UCSD-AML1 (cell line): ENCODE data around the gene DQX1.

Experiments
- DNase-seq: peaks from one replicate; lab custom pipeline; 2025; ENCODE audit not compliant: unreplicated experiment; lab: John Stamatoyannopoulos, UW

Gene DQX1

DNA sequence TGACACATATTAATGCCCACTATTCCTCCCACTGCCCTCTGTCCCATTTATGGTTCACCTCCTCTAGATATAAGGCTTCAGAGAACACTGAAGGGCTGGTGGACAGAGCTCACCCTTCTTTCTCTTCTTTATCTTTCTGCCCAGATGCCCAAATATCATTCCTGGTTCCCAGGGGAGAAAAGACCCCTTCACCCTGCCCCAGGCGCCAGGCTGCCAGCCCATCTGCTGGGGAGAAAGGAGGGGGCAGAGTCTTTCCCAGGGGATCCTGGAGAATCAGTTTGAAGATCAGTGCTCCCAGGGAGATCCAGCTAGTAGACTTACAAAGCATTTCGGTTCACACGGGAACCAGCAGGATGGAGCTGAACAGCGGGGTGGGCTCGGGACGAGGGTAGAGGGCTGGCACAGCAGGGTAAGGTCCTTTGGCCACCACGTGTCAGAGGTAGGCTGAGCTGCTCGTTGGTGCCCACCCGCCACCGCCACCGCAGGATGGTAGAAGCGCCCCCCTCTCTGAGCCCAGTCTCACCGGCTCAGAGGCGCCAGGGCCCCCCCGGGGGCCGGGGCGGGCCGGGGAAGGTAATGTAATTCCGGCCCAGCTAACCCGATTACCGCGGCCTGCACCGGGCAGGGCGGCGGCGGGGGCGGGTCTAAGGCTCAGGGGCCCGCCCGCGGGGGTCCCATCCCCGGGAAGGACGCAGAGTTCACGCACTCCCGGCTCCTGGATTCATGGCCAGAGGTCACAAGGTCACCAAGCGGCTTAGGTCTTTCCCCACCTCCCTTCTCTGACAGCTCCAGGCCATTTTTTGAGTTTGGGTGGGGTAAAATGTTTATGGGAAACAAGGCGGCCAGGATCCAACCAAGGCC, 13.1 kb downstream of the DQX1 start:
- no peak for DNase-seq

DNA sequence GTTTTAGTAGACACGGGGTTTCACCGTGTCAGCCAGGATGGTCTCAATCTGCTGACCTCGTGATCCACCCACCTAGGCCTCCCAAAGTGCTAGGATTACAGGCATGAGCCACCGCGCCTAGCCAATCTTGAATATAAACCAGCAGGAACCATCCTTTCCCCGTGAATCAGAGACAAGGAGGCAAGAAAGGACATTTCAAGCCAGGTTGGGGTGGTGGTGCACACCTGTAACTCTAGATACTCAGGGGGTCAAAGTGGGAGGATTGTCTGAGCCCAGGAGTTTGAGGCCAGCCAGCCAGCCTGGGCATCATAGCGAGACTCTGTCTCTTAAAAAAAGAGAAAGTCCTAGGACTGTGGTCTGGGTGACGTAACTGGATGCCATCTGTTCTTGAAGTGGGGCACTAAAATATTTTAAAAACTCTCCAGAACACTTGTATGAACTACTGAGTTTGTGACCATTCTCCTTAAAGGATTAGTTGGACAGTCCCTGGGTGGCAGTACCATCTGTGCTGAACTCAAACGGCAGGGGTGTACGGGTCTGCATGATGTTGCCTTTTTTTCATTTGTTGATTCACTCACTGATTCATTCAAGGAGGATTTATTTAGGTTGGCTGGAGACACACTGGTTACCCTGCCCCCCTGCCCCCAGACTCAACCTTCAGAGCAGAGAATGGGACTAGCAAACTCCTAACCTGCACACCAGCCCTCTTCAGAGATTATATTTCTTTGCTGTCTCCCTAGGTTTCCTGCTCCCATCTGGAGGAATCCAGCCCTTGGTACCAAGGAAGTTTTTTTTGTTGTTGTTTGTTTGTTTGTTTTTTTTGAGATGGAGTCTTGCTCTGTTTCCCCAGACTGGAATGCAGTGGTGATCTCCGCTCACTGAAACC, 14.7 kb downstream of the DQX1 start:
- DNase-seq, result no peak

DNA sequence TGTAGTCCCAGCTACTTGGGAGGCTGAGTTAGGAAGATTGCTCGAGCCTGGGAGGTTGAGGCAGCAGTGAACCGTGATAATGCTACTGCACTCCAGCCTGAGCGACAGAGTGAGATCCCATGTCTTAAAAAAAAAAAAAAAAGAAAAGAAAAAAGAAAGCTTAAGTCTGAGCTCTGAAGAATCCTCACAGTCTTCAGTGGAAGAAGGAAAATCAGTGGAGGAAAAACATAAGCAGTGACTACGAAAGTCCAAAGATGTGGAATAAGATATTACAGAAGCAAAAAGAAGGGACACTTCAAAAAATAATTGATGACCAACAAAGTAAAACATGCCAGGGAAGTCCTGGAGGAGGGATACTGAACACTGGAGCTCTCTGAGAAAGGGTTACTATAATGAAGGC, 15.8 kb downstream of the DQX1 start:
- DNase-seq, result no peak

DNA sequence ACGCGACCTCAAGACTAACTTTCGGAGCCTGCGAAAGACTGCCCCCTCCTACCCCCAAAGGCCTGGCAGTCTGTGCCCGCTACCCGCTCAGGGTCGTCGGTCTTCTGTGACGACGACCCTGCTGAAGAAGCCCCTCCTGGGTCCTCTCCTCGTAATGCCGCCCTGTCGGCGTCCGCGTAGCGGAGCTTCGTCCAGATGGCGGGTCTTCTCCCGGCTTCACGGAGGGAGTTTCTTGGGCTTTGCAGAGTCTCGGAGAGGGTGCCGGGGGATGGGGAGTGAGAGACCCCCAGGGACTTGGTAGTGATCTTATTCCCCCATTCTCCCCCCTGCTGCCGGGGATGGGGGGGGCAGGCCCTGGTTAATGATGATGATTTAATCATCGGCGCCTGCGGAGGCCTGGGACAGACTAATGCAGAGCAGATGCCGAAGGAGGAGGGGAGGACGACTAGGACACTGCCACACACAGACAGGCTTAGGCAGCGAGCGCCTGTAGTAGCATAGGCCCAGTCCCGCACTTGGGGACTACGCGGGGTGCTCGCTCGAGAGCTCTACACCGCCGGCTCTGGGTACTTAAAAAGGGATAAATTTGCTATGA, 18.0 kb downstream of the DQX1 start:
- no peak for DNase-seq

DNA sequence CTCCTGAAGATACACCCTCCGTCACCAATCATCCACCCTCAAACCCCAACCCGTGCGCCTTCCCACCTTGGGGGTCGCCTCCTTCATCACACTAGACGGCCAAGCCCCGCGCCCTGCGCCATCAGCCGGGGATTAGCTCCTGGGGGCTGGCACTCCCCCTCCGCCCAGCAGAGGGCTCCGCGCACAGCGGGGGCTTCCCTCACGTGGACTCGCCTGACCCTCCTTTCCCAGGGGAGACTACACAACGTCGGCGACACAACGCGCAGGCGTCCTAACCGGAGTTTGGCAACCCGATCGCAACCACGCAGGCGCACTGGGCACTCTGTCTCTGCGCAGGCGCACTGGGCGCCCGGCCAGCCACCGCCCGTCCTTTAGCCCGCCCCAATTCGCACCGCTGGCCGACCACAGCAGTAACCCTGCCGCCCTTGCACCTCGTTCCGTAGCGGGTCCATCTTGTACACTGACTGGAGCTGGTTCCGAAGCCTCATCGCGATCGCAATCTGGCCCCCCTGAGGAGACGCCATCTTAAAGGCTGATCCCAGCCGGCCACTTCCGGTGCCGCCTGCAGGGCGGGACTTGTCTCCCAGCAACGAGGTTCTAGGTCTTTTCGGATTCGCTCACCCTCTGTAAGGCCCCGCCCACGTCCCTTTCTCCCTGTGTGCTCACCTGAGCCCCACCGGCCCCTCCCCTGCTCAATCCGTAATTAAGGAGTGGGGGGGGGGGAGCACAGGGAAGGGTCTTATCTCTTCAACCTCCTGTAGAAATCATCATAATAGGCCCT, 18.7 kb downstream of the DQX1 start, which contains the start of gene PCGF1:
Gene PCGF1, minus strand, starts transcription at position 551 of the 781 bp plus-strand sequence. Its CDS starts 27 bp downstream, at position 524.
- DNase-seq, result peak; percentile 98

DNA sequence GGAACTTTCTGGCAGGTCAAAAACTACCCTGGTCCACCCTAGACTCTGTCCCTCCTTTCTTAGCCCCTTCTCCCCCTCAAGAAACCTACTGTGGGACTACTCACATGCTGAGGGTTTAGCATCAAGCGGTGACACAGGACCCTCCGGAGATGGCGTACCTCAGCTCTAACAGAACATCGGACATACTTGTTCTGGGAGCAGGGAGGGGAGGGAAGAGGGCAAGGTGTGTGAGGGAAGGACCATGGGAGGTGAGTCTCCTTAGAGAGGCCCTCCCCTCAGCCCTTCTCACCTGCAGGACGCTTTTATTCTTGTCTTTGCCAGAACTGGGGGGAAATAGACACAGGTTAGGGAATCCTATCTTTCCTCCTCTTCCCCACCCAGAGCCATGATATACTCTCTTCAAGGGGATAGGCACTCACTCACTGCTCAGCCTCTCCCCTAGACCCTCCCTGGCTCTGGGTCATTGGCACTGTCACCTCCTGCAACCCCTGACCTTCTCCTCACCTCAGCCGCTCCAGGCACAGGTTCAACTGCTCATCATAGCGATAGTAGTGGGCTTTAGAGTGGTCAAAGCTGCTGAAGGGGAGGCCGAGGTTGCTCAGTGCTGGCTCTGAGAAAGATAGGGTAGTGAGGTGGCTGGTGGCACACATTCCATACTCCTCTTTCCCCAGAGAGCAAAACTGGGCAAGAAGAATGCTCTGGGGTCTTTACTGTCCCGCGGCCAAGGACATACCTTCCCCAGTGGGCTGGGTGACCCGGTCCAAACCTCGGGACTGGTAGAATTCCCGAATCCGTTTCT, 20.4 kb downstream of the DQX1 start:
- no peak for DNase-seq

DNA sequence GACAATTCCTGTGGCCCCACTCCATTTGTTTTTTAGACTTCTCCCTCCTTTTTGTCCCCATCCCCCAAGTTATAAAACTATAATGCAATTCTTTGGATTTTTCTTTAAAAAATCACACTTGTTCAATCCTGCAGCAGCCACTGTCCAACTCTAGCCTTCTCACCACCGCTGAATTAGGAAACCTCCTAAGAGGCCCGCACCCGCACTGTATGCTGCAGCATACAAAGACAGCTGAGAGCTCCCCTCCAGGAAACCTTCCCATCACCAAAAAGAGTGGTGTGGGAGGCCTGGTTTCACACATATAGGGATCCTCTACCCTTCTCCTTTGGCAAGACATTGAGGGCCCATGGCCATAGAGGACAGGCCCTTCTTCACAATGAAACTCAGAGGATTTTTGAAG, 21.4 kb downstream of the DQX1 start:
- DNase-seq, result no peak

DNA sequence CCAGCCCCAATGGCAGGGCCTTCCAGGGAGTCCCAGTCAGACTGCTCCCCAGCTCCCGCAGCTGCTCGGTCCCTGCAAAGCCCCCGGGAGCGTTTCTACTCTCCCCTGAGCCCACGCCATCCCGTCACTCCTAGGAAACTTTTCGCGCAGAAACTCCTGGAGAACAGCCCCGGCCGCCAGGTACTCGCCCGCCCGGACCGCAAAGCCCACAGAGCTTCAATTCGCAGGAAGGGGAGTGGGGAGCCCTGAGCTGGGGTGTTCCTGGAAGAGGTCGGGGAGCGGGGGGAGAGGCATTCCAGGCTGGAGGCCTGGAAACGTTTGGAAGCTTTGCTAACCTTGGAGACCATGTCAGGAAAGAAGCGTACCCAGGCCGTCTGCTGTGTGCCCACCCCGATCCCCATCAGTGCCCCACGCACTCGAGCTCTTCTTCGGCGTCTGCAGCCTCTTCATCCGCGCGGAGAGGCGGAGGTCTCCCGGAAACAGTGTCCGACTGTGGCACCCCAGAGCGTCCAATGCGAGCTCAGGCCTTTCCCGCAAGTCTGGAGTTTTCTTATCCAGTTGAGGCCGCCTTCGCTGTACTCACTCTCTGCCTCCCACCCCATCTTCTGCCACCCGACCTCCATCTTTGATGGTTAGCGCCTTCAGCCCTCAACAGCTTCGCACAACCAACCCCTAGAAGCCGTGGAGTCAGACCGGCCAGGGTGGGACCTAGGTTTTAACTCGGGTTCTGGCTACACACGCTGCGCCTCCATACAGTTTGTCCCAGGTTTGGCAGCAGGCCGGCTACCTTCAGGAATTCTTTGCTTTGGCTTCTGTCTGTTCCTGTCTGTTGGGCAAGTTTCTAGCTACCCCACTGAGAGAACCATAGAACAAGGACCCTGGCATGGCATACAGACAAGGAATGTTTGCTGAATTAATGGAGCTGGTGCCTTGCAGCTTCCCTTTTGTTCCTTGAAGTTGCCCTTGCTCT, 22.2 kb downstream of the DQX1 start:
- DNase-seq, result no peak

DNA sequence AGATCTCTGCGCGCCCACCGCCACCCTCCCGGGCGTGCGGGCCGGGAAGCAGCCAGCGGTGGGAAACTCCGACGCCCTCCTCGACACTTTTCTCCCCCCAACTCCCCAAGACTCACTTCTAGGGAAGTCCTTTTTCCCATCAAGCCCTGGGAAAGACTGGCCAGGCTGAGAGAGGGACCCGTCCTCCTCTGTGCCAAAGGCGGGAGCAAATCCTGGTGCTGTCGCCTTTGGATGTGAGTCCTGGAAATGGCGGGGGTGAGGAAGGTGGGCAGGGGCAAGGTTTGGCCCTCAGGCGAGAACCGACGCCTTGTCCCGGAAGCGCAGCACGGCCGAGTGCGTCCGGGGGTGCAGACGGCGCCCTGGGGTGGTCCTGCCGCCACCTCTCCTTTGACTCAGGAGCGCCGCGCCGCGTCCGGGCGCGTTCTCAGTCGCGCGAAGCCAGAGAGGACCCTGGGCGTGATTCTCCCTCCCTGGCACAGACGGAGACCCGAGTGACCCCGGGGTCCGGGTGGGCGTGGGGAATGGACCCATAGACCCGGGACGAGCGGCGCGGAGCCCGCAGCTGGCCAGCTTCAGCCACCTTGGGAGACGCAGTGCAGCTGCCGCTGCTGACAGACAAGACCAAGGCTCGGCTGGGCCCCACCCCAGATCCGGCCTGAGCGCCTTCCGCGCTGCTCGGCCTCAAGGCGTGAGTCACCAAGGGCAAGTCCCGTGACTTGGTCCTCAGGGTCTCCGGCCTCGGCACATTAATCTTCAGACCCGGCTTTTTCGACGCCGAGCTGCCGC, 23.1 kb downstream of the DQX1 start:
- DNase-seq, result peak; percentile 86

DNA sequence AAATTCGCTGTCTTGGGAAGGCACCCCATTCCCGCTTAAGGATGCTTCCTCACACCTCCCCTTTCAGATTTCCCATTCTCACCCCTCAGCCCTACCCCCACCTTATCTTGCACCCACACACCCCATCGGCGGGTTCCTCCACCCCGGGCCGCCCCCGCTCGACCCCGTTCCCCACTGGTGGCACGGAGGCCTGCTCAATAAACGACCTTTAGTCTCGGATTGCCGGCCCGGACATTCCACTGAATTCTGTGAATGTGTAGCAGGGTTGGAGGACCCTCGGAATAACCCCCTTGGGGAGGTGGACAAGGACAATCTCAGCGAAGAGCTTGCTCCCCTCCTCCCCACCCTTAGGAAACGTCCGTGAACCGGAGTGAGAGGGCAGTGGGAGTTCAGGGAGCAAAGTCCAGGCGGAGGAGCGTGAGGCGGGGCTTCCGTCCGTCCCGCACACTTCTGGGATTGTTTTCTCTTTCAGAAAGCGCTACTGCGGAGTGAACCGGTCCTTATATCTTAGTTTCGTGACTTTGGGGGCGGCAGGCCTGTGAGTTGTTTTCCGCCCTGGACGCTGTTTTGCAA, 23.8 kb downstream of the DQX1 start:
- no peak for DNase-seq

DNA sequence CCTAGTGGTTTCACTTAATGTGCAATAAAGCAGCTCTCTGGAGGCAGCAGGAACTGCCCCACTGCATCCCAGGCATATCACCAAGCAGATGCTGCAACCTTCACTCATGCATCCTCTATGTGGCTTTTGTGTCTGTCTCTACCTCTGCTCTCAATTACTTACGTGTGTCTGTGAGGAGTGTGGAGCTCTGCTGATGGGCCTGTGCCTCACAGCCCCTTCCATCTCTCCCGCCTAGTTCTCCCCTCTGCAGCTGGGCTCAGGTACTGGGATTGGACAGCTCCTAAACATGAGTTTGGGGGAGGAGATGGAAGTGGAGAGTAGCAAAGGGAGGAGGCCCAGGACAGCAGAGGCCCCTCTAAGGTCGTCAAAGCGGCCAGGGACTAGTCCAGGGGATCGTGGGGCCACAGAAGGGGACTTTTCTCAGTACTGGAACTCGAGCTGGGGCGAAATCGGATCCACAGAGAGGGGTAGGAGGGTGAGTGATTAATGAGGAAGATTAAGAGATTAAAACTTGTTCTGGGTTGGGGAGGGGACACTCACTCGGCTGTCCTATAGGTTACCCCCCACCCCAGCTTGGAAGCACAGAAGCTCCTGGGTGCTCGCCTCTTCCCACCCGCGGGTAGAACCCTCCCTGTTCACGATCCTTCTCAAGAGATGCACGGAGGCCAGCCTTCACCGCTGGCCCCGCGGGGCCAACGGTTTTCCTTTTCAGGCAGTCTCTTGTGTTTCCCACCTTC, 24.5 kb downstream of the DQX1 start:
- no peak for DNase-seq

DNA sequence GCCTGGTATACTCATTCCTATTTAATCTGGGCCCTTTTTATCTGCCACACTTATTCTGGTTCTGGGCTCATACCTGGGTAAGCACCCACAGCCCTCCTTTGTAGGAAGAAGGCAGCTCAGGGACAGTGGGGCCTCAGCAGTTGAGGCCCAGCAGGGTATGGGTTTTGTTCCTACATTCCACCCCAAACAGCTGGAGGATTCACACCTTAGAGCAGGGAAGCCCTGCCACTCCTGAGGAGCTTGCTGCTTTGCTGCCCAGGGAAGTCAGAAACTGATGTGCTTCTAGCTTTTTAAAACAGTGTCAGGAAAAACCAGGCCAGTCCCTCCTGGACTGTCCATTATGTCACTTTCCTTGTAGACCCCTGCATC, 25.5 kb downstream of the DQX1 start:
- DNase-seq, result no peak

DNA sequence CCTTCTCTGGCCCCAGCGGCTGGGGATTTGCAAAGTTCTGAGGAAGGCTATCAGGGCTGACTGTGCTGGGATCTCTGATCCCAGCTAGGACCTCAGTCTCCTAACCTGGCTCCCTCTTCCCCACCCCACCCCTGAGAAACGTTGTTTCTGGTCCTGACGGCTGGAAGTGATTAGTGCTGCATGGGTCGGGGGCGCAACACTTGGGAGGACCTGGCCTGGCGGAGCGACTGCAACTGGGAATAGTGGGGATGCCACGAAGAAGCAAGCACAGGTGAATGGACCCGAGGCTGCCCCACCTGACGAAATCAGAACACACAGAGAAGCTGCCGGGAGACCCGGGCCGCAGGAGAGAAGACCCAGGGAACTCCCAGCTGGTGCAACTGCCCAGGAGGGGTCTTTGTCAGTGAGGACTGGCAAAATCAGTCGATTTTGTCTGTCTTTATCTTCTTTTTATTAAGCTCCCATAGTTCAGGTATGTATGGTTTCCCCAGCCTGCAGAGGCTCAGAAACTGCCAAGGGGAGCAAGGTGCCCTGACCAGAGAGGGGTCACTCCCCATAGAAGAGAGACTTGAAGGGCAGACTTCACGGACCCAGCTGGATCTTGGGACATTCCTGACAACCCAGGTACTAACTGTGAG, 26.0 kb downstream of the DQX1 start:
- no peak for DNase-seq

DNA sequence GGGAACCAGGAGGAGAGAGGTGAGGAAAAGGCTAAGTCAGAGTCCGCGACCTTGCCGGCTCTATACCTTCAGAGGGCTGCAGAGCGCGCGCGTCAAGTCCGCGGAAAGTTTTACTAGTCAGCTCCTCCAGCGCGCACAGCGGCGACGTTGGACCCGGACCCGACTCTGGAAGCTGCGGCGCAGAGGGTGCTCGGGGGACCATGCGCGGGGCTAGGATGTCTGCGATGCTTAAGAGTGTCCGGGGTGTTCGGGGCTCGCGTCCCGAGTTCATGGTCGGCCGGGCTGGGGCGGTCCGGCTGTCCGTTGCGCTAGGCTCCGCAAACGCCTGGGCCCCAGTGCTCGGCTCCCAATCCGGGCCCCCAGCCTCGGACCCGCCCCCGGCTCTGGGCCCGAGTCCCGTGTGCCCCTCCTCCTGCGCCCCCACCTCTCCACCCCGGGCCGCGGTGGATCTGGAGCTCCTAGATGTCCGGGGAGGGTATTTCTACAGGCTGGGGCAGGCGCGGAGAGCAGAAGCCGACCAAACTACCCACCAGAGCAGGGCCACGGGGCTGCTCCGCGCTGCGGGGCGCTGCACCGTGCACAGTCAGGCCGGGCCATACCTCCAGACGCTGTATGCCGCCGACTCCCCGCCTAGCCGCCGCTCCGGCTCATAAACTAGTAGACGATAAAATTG, 26.6 kb downstream of the DQX1 start, which contains the start of gene LBX2:
Gene LBX2, minus strand, starts transcription at position 337 of the 673 bp plus-strand sequence. Its CDS starts 66 bp downstream, at position 271.
- no peak for DNase-seq

DNA sequence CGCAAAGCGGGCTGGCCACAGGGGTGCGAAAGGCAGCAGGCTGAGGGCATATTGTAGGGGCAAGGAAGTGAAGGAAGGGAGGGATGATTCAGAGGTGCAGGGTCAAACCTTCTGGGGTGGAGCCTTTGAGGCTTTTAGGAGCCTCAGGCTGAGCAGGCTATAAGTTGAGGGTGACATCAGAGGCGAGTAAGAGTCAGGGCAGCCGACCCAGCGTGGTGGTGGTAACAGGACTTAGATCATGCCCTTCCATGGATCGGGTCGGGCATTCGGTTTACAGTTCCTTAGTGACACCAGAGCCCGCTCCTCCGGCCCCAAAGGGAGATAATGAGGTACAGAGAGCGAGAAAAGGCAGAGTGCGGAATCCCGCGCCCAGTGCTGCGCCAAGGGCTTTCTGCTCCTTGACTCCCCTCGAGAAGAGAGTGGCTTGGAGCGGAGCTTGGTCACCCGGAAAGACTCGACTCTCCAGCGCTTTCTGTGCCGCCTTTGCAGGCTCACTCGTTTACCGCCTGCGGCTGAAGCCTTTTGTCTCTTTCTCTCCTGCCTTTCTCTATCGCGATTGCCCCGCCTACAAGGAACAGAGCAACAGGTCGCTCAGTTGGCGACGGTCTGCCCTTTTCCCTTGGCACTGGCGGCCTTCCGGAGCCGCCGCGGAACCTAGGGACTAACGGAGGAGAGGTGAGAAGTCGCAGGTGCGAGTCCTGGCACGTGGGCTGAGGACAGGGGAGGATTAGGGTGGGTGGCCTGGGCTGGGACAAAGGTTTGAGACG, 27.3 kb downstream of the DQX1 start:
- DNase-seq, result no peak
